NAMALWA (cell line): ENCODE data around the gene S100PBP.
"Not testable (repeated sequence)": the region's sequence is repeated elsewhere in the genome, so short reads cannot be mapped to it uniquely, and the experiment has no call there.

Source experiments
- DNase-seq: peaks from one replicate; pipeline ENCODE4 v3.0.0-alpha.2; 2015; ENCODE audit warnings: low spot score

Gene S100PBP

GRCh38 chr1:32786856-32787255 lies 30.6 kb upstream of the S100PBP start:
- peak; percentile 49 for DNase-seq

DNA sequence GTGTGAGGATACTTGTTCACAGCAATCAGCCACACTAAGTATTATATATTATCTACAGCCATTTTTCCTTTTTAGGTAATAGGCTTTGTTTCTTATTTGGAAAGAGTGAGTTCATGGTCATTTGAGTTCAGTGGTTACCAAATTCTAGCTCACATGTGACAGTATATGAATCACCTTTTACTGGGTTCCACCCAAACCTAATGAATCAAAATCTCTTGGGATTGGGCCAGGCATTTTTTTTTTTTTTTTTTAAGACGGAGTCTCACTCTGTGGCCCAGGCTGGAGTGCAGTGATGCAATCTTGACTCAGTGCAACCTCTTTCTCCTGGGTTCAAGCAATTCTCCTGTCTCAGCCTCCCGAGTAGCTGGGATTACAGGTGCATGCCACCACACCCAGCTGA lies 28.1 kb upstream of the S100PBP start:
- not testable (repeated sequence) for DNase-seq

GRCh38 chr1:32791881-32792280 lies 25.6 kb upstream of the S100PBP start:
- DNase-seq, result no peak

- not testable (repeated sequence) for DNase-seq
Measured at GRCh38 chr1:32795763-32796162, 21.7 kb upstream of the S100PBP start.

- DNase-seq, result no peak
Measured at GRCh38 chr1:32797456-32797855, 20.0 kb upstream of the S100PBP start.

DNA sequence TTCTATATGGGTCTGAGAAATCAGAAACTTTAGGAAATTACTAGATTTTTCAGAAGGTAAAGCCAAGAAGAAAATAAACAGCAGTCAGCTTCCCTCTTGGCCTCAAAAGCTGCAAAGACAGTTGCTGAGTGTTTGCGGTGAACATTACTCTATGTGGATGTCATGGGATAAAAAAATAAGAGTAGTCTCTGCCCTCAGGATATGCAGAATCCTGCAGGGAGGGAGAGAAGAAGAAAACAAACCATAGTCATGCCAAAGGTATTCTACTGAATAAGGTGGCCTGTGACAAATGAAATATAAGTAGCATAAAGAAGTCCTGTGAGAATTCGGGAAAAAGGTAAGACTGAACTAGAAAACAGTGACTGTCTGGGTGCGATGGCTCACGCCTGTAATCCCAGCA lies 19.3 kb upstream of the S100PBP start:
- DNase-seq, result no peak

- no peak for DNase-seq
Measured at GRCh38 chr1:32798679-32799416, 18.6 kb upstream of the S100PBP start.

- no peak for DNase-seq
Measured at GRCh38 chr1:32801096-32801715, 16.2 kb upstream of the S100PBP start.

DNA sequence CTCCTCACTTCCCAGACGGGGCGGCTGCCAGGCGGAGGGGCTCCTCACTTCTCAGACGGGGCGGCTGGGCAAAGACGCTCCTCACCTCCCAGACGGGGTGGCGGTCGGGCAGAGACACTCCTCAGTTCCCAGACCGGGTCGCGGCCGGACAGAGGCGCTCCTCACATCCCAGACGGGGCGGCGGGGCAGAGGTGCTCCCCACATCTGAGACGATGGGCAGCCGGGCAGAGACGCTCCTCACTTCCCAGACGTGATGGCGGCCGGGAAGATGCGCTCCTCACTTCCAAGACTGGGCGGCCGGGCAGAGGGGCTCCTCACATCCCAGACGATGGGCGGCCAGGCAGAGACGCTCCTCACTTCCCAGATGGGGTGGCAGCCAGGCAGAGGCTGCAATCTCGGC lies 13.0 kb upstream of the S100PBP start:
- DNase-seq, result not testable (repeated sequence)

DNA sequence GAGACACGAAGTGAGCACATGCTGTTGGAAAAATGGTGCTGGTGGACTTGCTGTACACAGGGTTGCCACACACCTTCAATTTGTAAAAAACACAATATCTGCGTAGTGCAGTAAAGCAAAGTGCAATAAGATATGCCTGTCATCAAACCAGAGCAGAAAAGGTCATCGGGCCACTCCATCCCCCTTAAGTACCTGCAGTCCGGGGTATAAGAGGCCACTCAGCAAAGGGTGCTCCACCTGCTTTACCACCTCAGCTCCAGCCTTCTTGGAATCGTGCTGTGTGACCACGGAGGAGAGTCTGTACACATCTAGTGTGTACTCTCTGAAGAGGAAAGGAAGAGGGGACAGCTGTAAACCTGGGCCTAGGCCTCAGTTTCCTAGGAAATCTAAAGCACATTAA lies 11.2 kb upstream of the S100PBP start:
- no peak for DNase-seq

DNA sequence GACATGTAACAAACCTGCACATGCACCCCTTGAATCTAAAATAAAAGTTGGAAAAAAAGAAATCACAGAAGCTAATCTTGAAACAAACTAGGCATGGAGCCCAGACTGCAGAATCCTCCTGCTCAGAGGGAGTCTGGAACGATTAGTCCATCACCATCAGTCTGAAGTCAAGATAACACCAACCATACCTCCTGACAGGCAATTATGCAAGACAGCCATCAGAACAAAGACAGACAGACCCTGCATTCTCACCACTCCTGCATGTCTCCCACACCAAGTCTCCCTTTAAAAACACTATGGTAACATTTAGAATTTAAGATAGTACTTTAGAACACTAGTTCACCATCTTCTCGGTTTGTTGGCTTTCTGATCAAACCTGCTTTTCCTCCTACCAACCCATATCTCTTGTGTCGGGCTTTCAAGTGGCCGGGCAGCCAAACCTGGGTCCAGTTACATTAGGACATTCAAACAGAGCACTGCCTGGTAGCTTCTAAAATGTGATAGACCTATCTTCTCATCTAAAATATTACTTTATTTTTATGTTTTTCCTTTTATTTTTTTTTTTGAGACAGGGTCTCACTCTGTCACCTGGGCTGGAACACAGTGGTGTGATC lies 10.4 kb upstream of the S100PBP start:
- DNase-seq, result no peak

GRCh38 chr1:32808580-32808979 lies 8.9 kb upstream of the S100PBP start:
- DNase-seq, result no peak

DNA sequence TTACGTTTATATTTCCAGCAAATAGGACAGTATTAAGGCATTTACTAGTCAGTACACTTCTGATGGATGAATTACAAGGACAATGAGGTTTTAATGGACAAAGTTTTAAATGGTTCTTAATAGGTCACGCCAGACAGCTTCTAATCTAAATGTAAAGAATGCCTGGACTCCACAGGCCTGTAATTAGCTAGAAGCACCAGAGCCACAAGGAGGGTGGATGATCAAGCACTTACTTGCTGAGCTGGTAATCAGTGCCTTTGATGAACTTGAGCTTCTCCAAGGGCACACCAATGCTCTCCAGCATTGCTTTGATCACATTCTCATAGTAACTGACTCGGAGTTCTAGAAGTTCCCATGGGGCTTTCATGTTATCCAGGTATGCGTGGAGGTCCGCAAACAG lies 7.1 kb upstream of the S100PBP start:
- DNase-seq, result no peak

DNA sequence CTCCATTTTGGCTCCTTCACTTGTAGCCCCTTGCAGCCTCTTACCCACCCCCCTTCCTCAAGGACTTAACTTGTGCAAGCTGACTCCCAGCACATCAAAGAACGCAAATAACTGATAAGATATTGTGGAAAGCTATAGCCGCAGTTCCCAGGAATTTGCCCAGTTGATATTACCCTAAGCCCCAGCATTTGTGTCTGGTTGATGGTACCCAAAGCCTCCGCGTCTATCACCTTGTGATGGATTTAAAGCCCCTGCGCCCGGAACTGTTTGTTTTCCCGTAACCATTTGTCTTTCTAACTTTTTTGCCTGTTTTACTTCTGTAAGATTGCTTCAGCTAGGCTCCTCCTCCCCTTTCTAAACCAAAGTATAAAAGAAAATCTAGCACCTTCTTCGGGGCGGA lies 6.2 kb upstream of the S100PBP start:
- DNase-seq, result no peak

DNA sequence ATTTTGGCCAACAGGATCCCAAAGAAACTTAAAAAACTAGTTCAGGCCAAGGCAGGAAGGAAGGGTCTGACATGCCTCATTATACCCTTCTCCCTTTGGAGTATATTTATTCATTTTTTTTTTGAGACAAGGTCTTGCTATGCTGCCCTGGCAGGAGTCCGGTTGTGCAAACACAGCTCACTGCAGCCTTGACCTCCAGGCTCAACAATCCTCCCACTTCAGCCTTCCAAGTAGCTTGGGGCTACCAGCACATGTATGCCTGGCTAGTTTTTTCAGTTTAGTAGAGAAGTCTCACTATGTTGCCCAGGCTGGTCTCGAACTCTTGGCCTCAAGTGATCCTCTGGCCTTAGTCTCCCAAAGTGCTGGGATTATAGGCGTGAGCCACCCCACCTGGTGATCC lies 5.5 kb upstream of the S100PBP start:
- DNase-seq, result no peak

GRCh38 chr1:32813941-32814739 lies 3.3 kb upstream of the S100PBP start:
- no peak for DNase-seq

DNA sequence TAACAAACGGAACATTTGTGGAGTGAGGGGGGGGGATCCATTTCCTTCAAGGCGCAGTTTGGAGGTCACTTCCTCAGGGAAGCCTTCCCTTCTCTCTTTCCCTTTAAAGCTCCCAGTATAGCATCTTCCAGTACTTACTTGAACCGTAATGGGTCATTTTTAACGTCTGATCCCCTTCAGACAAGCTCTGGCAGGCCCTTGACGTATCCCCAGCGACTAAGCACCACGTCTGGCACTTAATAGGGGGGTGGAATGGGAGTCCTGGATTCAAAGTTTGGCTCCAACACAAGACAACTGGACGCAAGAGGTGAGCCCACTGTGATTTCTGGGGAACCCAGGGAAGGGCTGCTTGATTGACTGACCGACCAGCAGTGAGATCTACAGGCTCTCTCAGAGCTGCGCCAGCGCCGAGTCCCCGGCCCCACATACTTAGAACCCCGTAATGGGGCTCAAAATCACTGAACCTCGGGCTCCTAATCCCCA lies 736 bp upstream of the S100PBP start:
- no peak for DNase-seq

DNA sequence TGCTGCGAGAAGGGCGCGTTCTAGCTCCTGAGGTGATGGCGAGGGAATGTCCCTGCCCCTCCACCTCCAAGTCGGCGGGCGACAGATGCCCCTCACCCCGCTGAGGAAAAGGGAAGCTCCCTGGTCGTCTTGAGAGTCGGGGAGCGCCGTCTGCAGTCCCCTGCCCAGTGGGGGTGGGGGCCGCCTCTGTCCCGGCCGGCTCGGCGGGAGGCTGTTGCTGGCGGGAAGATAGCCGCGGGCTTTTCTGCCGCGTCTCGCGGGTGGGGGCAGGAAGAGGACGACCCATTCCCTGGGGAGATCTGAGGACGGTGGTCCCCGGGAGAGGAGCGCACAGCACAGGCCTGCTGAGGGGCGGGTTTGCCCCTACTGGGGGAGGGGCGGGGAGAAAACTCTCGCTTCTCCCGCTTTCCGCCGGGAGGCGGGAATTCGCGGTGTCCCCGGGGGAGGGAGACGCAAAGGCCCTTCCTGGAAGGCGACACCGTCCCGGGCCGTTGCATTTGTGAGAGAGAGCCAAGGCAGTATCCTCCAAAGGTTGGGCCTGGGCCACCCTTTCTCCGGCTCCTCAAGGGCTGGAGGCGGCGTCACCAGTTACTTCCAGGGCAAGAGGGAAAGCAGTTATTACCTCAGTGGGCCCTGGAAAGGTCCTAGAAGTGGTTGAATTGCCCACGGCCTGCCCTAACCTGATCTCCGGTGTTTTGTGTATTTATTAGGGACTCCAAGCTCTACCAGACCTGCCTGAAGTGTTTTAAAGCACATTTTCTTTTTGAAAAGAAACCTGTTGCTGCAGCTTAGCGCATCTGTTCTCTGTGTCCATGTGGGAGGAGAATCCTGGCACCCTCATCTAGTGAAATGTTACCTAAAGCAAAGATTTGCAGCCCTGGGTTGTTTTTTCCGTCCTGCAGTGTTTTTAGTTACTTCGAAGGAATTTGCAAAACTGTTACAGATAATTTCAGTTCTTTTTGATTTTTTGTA lies 648 bp downstream of the S100PBP start:
- peak; percentile 61 for DNase-seq

DNA sequence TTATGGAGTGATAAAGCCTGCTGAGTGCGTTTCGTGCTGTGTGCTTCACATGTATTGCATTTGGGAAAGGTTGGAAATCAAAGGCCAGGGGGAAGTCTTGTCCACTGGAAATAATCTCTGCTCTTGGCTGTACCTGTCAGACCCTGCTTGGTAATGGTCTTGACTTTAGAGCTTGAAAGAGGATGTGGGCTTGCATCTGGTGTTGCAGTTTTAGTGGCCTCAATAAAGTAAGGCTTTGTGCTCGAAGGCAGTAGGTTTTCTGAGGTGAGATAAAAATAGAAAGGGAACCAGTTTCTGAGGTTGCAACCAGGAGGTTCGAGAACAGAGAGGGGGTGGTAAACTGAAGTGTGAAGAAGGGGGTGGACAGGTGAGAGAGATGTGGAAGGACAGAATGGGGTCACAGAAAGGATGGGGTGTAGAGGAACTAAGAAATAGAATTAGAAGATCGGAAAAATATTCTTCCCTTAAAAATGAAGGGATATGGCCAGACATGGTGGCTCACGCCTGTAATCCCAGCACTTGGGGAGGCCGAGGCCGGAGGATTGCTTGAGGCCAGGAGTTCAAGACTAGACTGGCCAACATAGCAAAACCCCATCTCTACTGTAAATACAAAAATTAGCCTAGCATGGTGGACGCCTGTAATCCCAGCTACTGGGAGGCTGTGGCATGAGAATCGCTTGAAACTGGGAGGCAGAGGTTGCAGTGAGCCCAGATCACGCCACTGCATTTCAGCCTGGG lies 1.5 kb downstream of the S100PBP start:
- peak; percentile 63 for DNase-seq

- DNase-seq, result no peak
Measured at GRCh38 chr1:32825181-32825580, 7.7 kb downstream of the S100PBP start.

DNA sequence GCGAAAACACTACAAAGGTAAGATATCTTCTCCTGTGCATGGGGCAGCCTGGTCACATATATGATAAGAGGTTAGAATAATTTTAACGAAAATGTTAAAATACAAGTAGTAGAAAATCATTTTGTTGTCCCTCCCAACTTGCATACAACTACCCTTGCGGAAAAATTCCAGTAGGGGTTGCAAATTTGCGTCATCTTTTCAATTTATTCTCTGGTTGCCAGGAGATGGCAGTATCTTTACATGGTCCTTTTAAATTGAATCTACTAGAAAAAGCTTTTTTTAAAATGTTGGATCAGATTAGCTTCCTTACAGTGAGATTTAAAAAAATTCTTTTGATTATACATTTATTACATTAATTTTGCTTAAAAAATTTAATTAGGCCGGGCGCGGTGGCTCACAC lies 10.9 kb downstream of the S100PBP start:
- DNase-seq, result peak; percentile 49
